Epithelial cell of esophagus (primary cell): ENCODE data around the gene MYOCOS.
A peak's percentile ranks its signal among the peaks of the same experiment; 100 is the strongest.
"Not testable (repeated sequence)": the region's sequence is repeated elsewhere in the genome, so short reads cannot be mapped to it uniquely, and the experiment has no call there.

Experiments used
- DNase-seq: peaks from one replicate; pipeline ENCODE4 v3.0.0; 2010; ENCODE audit warnings: low read depth
- H3K4me3 ChIP-seq: 2 replicates; pipeline ENCODE4 v1.5.1; 2011; ENCODE audit warnings: mild to moderate bottlenecking, low read length, control low read depth
- TF ChIP-seq, protein P1 (sequence below): IDR thresholded peaks from 2 replicates; pipeline ENCODE4 v1.5.1; 2011; ENCODE audit warnings: low read depth, mild to moderate bottlenecking, low read length, control low read depth, inconsistent platforms; ENCODE audit not compliant: insufficient read depth; ENCODE audit errors: missing control alignments

The MYOCOS gene

DNA sequence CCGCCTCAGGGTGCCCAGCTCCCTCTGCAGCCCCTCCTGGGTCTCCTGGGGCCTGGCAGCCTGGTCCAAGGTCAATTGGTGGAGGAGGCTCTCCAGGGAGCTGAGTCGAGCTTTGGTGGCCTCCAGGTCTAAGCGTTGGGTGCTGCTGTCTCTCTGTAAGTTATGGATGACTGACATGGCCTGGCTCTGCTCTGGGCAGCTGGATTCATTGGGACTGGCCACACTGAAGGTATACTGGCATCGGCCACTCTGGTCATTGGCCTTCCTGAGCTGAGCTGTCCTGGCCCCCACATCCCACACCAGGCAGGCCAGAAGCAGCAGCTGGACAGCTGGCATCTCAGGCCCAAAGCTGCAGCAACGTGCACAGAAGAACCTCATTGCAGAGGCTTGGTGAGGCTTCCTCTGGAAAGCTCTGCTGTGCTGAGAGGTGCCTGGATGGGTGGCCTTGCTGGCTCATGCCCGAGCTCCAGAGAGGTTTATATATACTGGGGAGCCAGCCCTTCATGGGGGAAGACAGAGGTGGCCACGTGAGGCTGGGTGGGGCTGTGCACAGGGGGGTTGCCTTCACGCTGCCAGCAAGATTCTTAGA is 30.3 kb downstream of the MYOCOS start, which contains the start of gene MYOC:
MYOC (minus strand) TSS at position 455 of the 589 bp plus-strand sequence; CDS start at position 378, 77 bp downstream.
- TF ChIP-seq, protein P1, sequence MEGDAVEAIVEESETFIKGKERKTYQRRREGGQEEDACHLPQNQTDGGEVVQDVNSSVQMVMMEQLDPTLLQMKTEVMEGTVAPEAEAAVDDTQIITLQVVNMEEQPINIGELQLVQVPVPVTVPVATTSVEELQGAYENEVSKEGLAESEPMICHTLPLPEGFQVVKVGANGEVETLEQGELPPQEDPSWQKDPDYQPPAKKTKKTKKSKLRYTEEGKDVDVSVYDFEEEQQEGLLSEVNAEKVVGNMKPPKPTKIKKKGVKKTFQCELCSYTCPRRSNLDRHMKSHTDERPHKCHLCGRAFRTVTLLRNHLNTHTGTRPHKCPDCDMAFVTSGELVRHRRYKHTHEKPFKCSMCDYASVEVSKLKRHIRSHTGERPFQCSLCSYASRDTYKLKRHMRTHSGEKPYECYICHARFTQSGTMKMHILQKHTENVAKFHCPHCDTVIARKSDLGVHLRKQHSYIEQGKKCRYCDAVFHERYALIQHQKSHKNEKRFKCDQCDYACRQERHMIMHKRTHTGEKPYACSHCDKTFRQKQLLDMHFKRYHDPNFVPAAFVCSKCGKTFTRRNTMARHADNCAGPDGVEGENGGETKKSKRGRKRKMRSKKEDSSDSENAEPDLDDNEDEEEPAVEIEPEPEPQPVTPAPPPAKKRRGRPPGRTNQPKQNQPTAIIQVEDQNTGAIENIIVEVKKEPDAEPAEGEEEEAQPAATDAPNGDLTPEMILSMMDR, result no peak
- DNase-seq, result no peak
- H3K4me3 ChIP-seq, result no peak within 1 kb of the TSS

DNA sequence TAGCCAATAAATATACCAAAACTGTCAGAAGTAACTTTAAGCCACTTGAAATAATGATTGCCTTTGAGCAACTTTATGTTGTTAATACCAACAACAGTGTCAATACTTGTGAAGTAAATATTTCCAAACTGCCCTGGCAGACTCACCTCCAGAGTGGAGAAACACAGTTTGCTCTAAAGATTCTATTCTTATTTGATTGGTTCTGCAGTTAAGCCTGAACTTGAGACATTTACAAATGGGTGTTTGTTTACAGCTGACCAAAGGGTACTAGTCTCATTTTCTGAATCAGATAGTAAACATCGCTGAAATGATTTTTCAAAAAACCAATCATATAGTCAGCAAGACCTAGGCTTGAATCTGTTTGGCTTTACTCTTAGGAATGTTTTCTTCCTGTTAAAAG is 31.8 kb downstream of the MYOCOS start:
- H3K4me3 ChIP-seq, result no peak overlapping the region
- TF ChIP-seq, protein P1, result no peak
- no peak for DNase-seq

- TF ChIP-seq, protein P1, result no peak
- H3K4me3 ChIP-seq, result no peak overlapping the region
- no peak for DNase-seq
Observed at GRCh38 chr1:171654201-171654941, 32.3 kb downstream of the MYOCOS start.

DNA sequence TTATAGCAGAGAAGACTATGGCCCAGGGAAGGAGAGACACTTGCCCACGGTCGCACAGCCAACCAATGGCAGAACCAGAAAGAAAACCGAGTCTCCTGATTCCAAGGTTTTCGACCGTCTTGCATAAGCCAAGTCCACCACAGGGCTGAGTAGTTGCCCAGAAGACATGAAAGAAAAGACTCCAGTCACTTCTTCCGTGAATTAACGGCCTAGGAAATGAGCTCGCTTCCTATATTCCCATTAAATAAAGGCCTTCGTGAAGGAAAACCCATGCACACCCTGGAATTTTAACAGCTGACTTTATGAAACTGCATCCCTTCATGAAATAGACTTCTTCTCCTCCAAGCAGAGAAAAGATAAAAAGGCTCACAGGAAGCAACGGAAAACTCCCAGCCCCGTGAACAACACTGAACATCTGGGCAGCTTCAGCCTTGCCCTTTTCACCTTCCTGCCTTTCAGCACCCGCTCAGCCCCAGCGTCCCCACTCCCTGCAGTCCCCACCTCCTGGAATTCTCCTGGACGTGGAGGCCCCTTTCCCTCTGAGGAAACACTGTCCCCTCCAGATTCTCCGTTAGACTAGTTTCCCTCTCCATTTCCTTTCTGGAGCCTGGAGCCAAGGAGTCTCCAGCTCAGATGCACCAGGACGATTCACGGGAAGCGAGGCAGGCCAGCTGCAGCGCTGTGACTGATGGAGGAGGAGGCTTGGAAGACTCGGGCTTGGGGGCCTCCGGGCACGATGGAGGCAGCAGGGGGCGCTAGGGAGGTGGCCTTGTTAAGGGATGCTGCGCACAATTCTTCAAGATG is 33.1 kb downstream of the MYOCOS start:
- no peak overlapping the region for H3K4me3 ChIP-seq
- TF ChIP-seq, protein P1, result peak; percentile 45
- DNase-seq, result peak; percentile 37

DNA sequence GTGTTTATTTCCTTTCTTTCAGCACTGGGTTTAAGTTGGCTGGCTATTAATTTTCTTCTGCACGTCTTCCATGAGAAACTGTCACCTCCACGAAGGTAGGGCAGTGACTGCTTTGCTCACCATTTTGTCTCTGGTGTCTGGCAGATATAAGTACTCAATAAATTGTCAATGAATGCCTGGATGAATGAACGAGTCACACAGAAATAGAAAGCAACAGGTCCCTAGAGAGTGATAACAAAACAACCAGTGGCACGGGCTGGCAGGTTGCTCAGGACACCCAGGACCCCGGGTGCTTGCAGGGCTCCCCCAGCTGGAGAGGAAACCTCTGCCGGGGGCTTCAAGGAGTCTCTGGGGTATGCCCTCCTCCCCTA is 33.7 kb downstream of the MYOCOS start:
- TF ChIP-seq, protein P1, result no peak
- DNase-seq, result no peak
- H3K4me3 ChIP-seq, result no peak overlapping the region

DNA sequence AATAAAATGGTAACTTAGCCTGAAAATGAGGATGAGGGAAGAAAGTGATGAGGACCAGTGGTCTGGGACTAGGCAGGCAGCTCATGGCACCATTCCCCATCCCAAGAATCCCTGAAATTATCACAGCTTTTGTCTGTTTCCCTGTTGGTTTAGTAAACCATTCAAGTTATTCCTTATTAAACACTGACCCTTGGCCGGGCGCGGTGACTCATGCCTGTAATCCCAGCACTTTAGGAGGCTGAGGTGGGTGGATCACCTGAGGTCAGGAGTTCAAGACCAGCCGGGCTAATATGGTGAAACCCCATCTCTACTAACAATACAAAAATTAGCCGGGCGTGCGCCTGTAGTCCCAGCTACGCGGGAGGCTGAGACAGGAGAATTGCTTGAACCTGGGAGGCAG is 34.2 kb downstream of the MYOCOS start:
- H3K4me3 ChIP-seq, DNase-seq: not testable (repeated sequence)

GRCh38 chr1:171661076-171661650 is 39.1 kb downstream of the MYOCOS start:
- DNase-seq, result peak; percentile 54
- H3K4me3 ChIP-seq, result no peak overlapping the region
- TF ChIP-seq, protein P1, result no peak
